Measurements from ENCODE around the gene FCGR2B. TPM values are rescaled to one million over a fixed set of nuclear protein-coding genes. Genes with fewer than 3 reads are reported as not detected.
"Not testable (repeated sequence)": the region's sequence is repeated elsewhere in the genome, so short reads cannot be mapped to it uniquely, and the experiment has no call there.

Gene FCGR2B
- total RNA-seq = not detected

- intact Hi-C loops (cut with micrococcal nuclease); POLR2A ChIA-PET; H3K27ac Mint-ChIP-seq; H3K27me3 Mint-ChIP-seq; H3K4me1 Mint-ChIP-seq (ENCODE audit: low read depth); H3K36me3 Mint-ChIP-seq; H3K9me3 Mint-ChIP-seq; CTCF ChIA-PET; H3K4me3 Mint-ChIP-seq; DNase-seq: not testable (repeated sequence)
Measured at GRCh38 chr1:161662684-161663339, at the start of gene FCGR2B. Gene FCGR2B (plus strand): TSS chr1:161663143. CDS start chr1:161663242, 99 bp downstream.

- H3K27me3 Mint-ChIP-seq; H3K4me3 Mint-ChIP-seq; POLR2A ChIA-PET; H3K9me3 Mint-ChIP-seq; intact Hi-C loops (cut with micrococcal nuclease); H3K27ac Mint-ChIP-seq; CTCF ChIA-PET; DNase-seq; H3K36me3 Mint-ChIP-seq: not testable (repeated sequence)
- H3K4me1 Mint-ChIP-seq (ENCODE audit: low read depth) = peaks cover 26% of the 10 kb centered on the region
Measured at GRCh38 chr1:161616417-161616816, 46.5 kb upstream of the FCGR2B start.

- H3K9me3 Mint-ChIP-seq; DNase-seq; CTCF ChIA-PET; H3K4me3 Mint-ChIP-seq; H3K27ac Mint-ChIP-seq; H3K27me3 Mint-ChIP-seq; H3K36me3 Mint-ChIP-seq; intact Hi-C loops (cut with micrococcal nuclease); POLR2A ChIA-PET: not testable (repeated sequence)
- peaks cover 23% of the 10 kb centered on the region for H3K4me1 Mint-ChIP-seq (ENCODE audit: low read depth)
Measured at GRCh38 chr1:161618517-161618916, 44.4 kb upstream of the FCGR2B start.

GRCh38 chr1:161620399-161620798 lies 42.5 kb upstream of the FCGR2B start:
- H3K27ac Mint-ChIP-seq; H3K36me3 Mint-ChIP-seq; DNase-seq; H3K9me3 Mint-ChIP-seq; intact Hi-C loops (cut with micrococcal nuclease); POLR2A ChIA-PET; CTCF ChIA-PET; H3K27me3 Mint-ChIP-seq: not testable (repeated sequence)
- H3K4me3 Mint-ChIP-seq = peak overlapping the region; percentile 98
- H3K4me1 Mint-ChIP-seq (ENCODE audit: low read depth) = peaks cover 35% of the 10 kb centered on the region

- intact Hi-C loops (cut with micrococcal nuclease) = loop anchor here (1.0 kb wide), 1 partner anchor 9 kb away; no protein-coding TSS in a partner anchor
- Mint-ChIP-seq H3K4me3 (peak overlapping the region; percentile 98), H3K27ac (peak overlapping the region; percentile 93), H3K4me1 (ENCODE audit: low read depth) (peaks cover 39% of the 10 kb centered on the region)
- peak; percentile 94 for DNase-seq
- POLR2A ChIA-PET, H3K36me3 Mint-ChIP-seq, H3K27me3 Mint-ChIP-seq, H3K9me3 Mint-ChIP-seq, CTCF ChIA-PET: not testable (repeated sequence)
Measured at GRCh38 chr1:161621181-161622000, 41.6 kb upstream of the FCGR2B start.

- DNase-seq = peak; percentile 20
- H3K9me3 Mint-ChIP-seq; H3K36me3 Mint-ChIP-seq; POLR2A ChIA-PET; CTCF ChIA-PET; H3K27me3 Mint-ChIP-seq; intact Hi-C loops (cut with micrococcal nuclease): not testable (repeated sequence)
- peaks cover 43% of the 10 kb centered on the region for H3K4me1 Mint-ChIP-seq (ENCODE audit: low read depth)
- H3K4me3 Mint-ChIP-seq = peak overlapping the region; percentile 98
- peak overlapping the region; percentile 93 for H3K27ac Mint-ChIP-seq
Measured at GRCh38 chr1:161622054-161622453, 40.9 kb upstream of the FCGR2B start.

- H3K27me3 Mint-ChIP-seq; H3K4me3 Mint-ChIP-seq; H3K36me3 Mint-ChIP-seq; H3K9me3 Mint-ChIP-seq; DNase-seq; intact Hi-C loops (cut with micrococcal nuclease); POLR2A ChIA-PET; H3K27ac Mint-ChIP-seq: not testable (repeated sequence)
- peaks cover 43% of the 10 kb centered on the region for H3K4me1 Mint-ChIP-seq (ENCODE audit: low read depth)
- CTCF ChIA-PET = interaction anchor here (0.8 kb wide), 1 partner anchor 114 kb away, joined by 3 read pairs; no protein-coding TSS in a partner anchor
Measured at GRCh38 chr1:161623401-161624051, 39.4 kb upstream of the FCGR2B start.

- POLR2A ChIA-PET; H3K36me3 Mint-ChIP-seq; H3K4me3 Mint-ChIP-seq; H3K9me3 Mint-ChIP-seq; DNase-seq; CTCF ChIA-PET; H3K27ac Mint-ChIP-seq; H3K27me3 Mint-ChIP-seq; intact Hi-C loops (cut with micrococcal nuclease): not testable (repeated sequence)
- peaks cover 43% of the 10 kb centered on the region for H3K4me1 Mint-ChIP-seq (ENCODE audit: low read depth)
Measured at GRCh38 chr1:161624605-161625004, 38.3 kb upstream of the FCGR2B start.

- peak; percentile 22 for DNase-seq
- H3K36me3 Mint-ChIP-seq; POLR2A ChIA-PET; intact Hi-C loops (cut with micrococcal nuclease); H3K27me3 Mint-ChIP-seq; CTCF ChIA-PET; H3K4me3 Mint-ChIP-seq; H3K9me3 Mint-ChIP-seq; H3K27ac Mint-ChIP-seq: not testable (repeated sequence)
- peaks cover 34% of the 10 kb centered on the region for H3K4me1 Mint-ChIP-seq (ENCODE audit: low read depth)
Measured at GRCh38 chr1:161626445-161627146, 36.3 kb upstream of the FCGR2B start.

GRCh38 chr1:161630128-161630742 lies 32.7 kb upstream of the FCGR2B start:
- H3K27me3 Mint-ChIP-seq; DNase-seq; CTCF ChIA-PET; H3K4me3 Mint-ChIP-seq; H3K36me3 Mint-ChIP-seq; H3K27ac Mint-ChIP-seq; POLR2A ChIA-PET; intact Hi-C loops (cut with micrococcal nuclease); H3K4me1 Mint-ChIP-seq (ENCODE audit: low read depth); H3K9me3 Mint-ChIP-seq: not testable (repeated sequence)

- Mint-ChIP-seq H3K4me3 (no peak within 1 kb of the TSS), H3K4me1 (ENCODE audit: low read depth) (peaks cover 9% of the 10 kb centered on the region), H3K27me3 (no peaks in the 10 kb centered on the region), H3K36me3 (no peaks in the 10 kb centered on the region), H3K27ac (no peak within 1 kb of the TSS), H3K9me3 (no peaks in the 10 kb centered on the region)
- intact Hi-C loops (cut with micrococcal nuclease) = no loop called here
- ChIA-PET POLR2A (no interaction called here), CTCF (no interaction called here)
- DNase-seq = no peak
Measured at GRCh38 chr1:161631076-161631475, 31.9 kb upstream of the FCGR2B start, which contains the start of gene FCGR3B. Gene FCGR3B (minus strand): TSS chr1:161631176. CDS start chr1:161631094, 82 bp downstream.

- DNase-seq; H3K36me3 Mint-ChIP-seq; intact Hi-C loops (cut with micrococcal nuclease); H3K27me3 Mint-ChIP-seq; H3K4me3 Mint-ChIP-seq; H3K9me3 Mint-ChIP-seq; H3K27ac Mint-ChIP-seq; POLR2A ChIA-PET; CTCF ChIA-PET: not testable (repeated sequence)
- H3K4me1 Mint-ChIP-seq (ENCODE audit: low read depth) = peaks cover 12% of the 10 kb centered on the region
Measured at GRCh38 chr1:161634993-161635392, 27.9 kb upstream of the FCGR2B start.
